NCI-H82 treated with DMSO at 0.1 percent for 48 hours (cell line): Measurements from ENCODE around the gene DPYD.

Experiments used
- DNase-seq: peaks from one replicate; lab custom pipeline; 2025; ENCODE audit not compliant: unreplicated experiment; lab: John Stamatoyannopoulos, UW

Gene DPYD

GRCh38 chr1:97721221-97721620 is 199.6 kb downstream of the DPYD start:
- DNase-seq = no peak

GRCh38 chr1:97712980-97713379 is 207.9 kb downstream of the DPYD start:
- no peak for DNase-seq

GRCh38 chr1:97711858-97712257 is 209.0 kb downstream of the DPYD start:
- no peak for DNase-seq

- no peak for DNase-seq
Measured at GRCh38 chr1:97693601-97694000, 227.2 kb downstream of the DPYD start.

- peak; percentile 9 for DNase-seq
Measured at GRCh38 chr1:97691325-97691724, 229.5 kb downstream of the DPYD start.

GRCh38 chr1:97685360-97685759 is 235.5 kb downstream of the DPYD start:
- DNase-seq = no peak

- no peak for DNase-seq
Measured at GRCh38 chr1:97680894-97681293, 239.9 kb downstream of the DPYD start.

- DNase-seq = no peak
Measured at GRCh38 chr1:97680470-97680869, 240.4 kb downstream of the DPYD start.

- DNase-seq = no peak
Measured at GRCh38 chr1:97677702-97678101, 243.1 kb downstream of the DPYD start.

GRCh38 chr1:97674517-97674916 is 246.3 kb downstream of the DPYD start:
- DNase-seq = no peak

GRCh38 chr1:97668945-97669344 is 251.9 kb downstream of the DPYD start:
- peak; percentile 30 for DNase-seq

GRCh38 chr1:97660431-97661105 is 260.3 kb downstream of the DPYD start:
- DNase-seq = no peak

- no peak for DNase-seq
Measured at GRCh38 chr1:97654876-97655585, 265.8 kb downstream of the DPYD start.

GRCh38 chr1:97651250-97651649 is 269.6 kb downstream of the DPYD start:
- DNase-seq = no peak

GRCh38 chr1:97649591-97649990 is 271.2 kb downstream of the DPYD start:
- no peak for DNase-seq

- DNase-seq = no peak
Measured at GRCh38 chr1:97647776-97648175, 273.1 kb downstream of the DPYD start.

- no peak for DNase-seq
Measured at GRCh38 chr1:97646071-97646470, 274.8 kb downstream of the DPYD start.

- no peak for DNase-seq
Measured at GRCh38 chr1:97640677-97641076, 280.2 kb downstream of the DPYD start.

- no peak for DNase-seq
Measured at GRCh38 chr1:97636941-97637340, 283.9 kb downstream of the DPYD start.

- DNase-seq = no peak
Measured at GRCh38 chr1:97634758-97635157, 286.1 kb downstream of the DPYD start.

- DNase-seq = no peak
Measured at GRCh38 chr1:97632776-97633175, 288.1 kb downstream of the DPYD start.

GRCh38 chr1:97632075-97632474 is 288.8 kb downstream of the DPYD start:
- DNase-seq = peak; percentile 64

- DNase-seq = peak; percentile 86
Measured at GRCh38 chr1:97630948-97631347, 289.9 kb downstream of the DPYD start.
